Measurements from ENCODE around the gene SLAMF8.

The SLAMF8 gene

GRCh38 chr1:159821171-159821867 lies 5.4 kb upstream of the SLAMF8 start:
- no peak overlapping the region for H3K4me3 ChIP-seq (ENCODE audit: insufficient read length, low read depth)
- H3K27me3 ChIP-seq (ENCODE audit: insufficient read depth, insufficient read length): peaks cover 21% of the 10 kb centered on the region
- H3K9me3 ChIP-seq (ENCODE audit: insufficient read depth, low read length): no peaks in the 10 kb centered on the region
- no peak overlapping the region for H3K9ac ChIP-seq (ENCODE audit: insufficient read length, low read depth)
- peaks cover 4% of the 10 kb centered on the region for H3K4me1 ChIP-seq (ENCODE audit: insufficient read depth, insufficient read length)
- TF ChIP-seq YY1 (IDR thresholded peaks at IDR 0.05; ENCODE audit: insufficient read depth, insufficient read length) (no peak), SUZ12 (IDR thresholded peaks at IDR 0.05; ENCODE audit: extremely low read depth, insufficient read depth, insufficient read length) (no peak), ZNF274 (IDR thresholded peaks at IDR 0.05; ENCODE audit: low read depth, low read length) (no peak)
- no peaks in the 10 kb centered on the region for H3K36me3 ChIP-seq (ENCODE audit: insufficient read depth, insufficient read length, low read length)
- no peak for DNase-seq (ENCODE audit: low read depth, low spot score)

GRCh38 chr1:159823406-159823805 lies 3.3 kb upstream of the SLAMF8 start:
- Histone ChIP-seq H3K27me3 (ENCODE audit: insufficient read depth, insufficient read length) (peaks cover 21% of the 10 kb centered on the region), H3K36me3 (ENCODE audit: insufficient read depth, insufficient read length, low read length) (no peaks in the 10 kb centered on the region), H3K9me3 (ENCODE audit: insufficient read depth, low read length) (no peaks in the 10 kb centered on the region), H3K9ac (ENCODE audit: insufficient read length, low read depth) (no peak overlapping the region), H3K4me1 (ENCODE audit: insufficient read depth, insufficient read length) (peaks cover 4% of the 10 kb centered on the region), H3K4me3 (ENCODE audit: insufficient read length, low read depth) (no peak overlapping the region)
- DNase-seq (ENCODE audit: low read depth, low spot score): no peak
- TF ChIP-seq ZNF274 (IDR thresholded peaks at IDR 0.05; ENCODE audit: low read depth, low read length) (no peak), SUZ12 (IDR thresholded peaks at IDR 0.05; ENCODE audit: extremely low read depth, insufficient read depth, insufficient read length) (no peak), YY1 (IDR thresholded peaks at IDR 0.05; ENCODE audit: insufficient read depth, insufficient read length) (no peak)

- Histone ChIP-seq H3K27me3 (ENCODE audit: insufficient read depth, insufficient read length) (peaks cover 21% of the 10 kb centered on the region), H3K4me1 (ENCODE audit: insufficient read depth, insufficient read length) (peaks cover 6% of the 10 kb centered on the region), H3K9me3 (ENCODE audit: insufficient read depth, low read length) (no peaks in the 10 kb centered on the region), H3K4me3 (ENCODE audit: insufficient read length, low read depth) (no peak overlapping the region), H3K9ac (ENCODE audit: insufficient read length, low read depth) (no peak overlapping the region), H3K36me3 (ENCODE audit: insufficient read depth, insufficient read length, low read length) (no peaks in the 10 kb centered on the region)
- DNase-seq (ENCODE audit: low read depth, low spot score): no peak
- no peak for TF ChIP-seq SUZ12 (IDR thresholded peaks at IDR 0.05; ENCODE audit: extremely low read depth, insufficient read depth, insufficient read length)
- no peak for TF ChIP-seq ZNF274 (IDR thresholded peaks at IDR 0.05; ENCODE audit: low read depth, low read length)
- no peak for TF ChIP-seq YY1 (IDR thresholded peaks at IDR 0.05; ENCODE audit: insufficient read depth, insufficient read length)
These were observed 1.1 kb upstream of the SLAMF8 start for GRCh38 chr1:159825564-159825963.

- Histone ChIP-seq H3K4me1 (ENCODE audit: insufficient read depth, insufficient read length) (peaks cover 6% of the 10 kb centered on the region), H3K4me3 (ENCODE audit: insufficient read length, low read depth) (no peak overlapping the region), H3K36me3 (ENCODE audit: insufficient read depth, insufficient read length, low read length) (no peaks in the 10 kb centered on the region), H3K9me3 (ENCODE audit: insufficient read depth, low read length) (no peaks in the 10 kb centered on the region), H3K9ac (ENCODE audit: insufficient read length, low read depth) (no peak overlapping the region), H3K27me3 (ENCODE audit: insufficient read depth, insufficient read length) (peaks cover 16% of the 10 kb centered on the region)
- DNase-seq (ENCODE audit: low read depth, low spot score): no peak
- no peak for TF ChIP-seq YY1 (IDR thresholded peaks at IDR 0.05; ENCODE audit: insufficient read depth, insufficient read length)
- TF ChIP-seq SUZ12 (IDR thresholded peaks at IDR 0.05; ENCODE audit: extremely low read depth, insufficient read depth, insufficient read length): no peak
- no peak for TF ChIP-seq ZNF274 (IDR thresholded peaks at IDR 0.05; ENCODE audit: low read depth, low read length)
These were observed 423 bp downstream of the SLAMF8 start for GRCh38 chr1:159827102-159827490.

GRCh38 chr1:159827549-159827948 lies 876 bp downstream of the SLAMF8 start:
- Histone ChIP-seq H3K4me1 (ENCODE audit: insufficient read depth, insufficient read length) (peaks cover 6% of the 10 kb centered on the region), H3K9me3 (ENCODE audit: insufficient read depth, low read length) (no peaks in the 10 kb centered on the region), H3K4me3 (ENCODE audit: insufficient read length, low read depth) (no peak overlapping the region), H3K36me3 (ENCODE audit: insufficient read depth, insufficient read length, low read length) (no peaks in the 10 kb centered on the region), H3K9ac (ENCODE audit: insufficient read length, low read depth) (no peak overlapping the region), H3K27me3 (ENCODE audit: insufficient read depth, insufficient read length) (peaks cover 11% of the 10 kb centered on the region)
- DNase-seq (ENCODE audit: low read depth, low spot score): no peak
- no peak for TF ChIP-seq SUZ12 (IDR thresholded peaks at IDR 0.05; ENCODE audit: extremely low read depth, insufficient read depth, insufficient read length)
- no peak for TF ChIP-seq ZNF274 (IDR thresholded peaks at IDR 0.05; ENCODE audit: low read depth, low read length)
- no peak for TF ChIP-seq YY1 (IDR thresholded peaks at IDR 0.05; ENCODE audit: insufficient read depth, insufficient read length)

GRCh38 chr1:159828176-159828575 lies 1.5 kb downstream of the SLAMF8 start:
- Histone ChIP-seq H3K27me3 (ENCODE audit: insufficient read depth, insufficient read length) (peaks cover 9% of the 10 kb centered on the region), H3K36me3 (ENCODE audit: insufficient read depth, insufficient read length, low read length) (no peaks in the 10 kb centered on the region), H3K4me3 (ENCODE audit: insufficient read length, low read depth) (no peak overlapping the region), H3K9me3 (ENCODE audit: insufficient read depth, low read length) (no peaks in the 10 kb centered on the region), H3K9ac (ENCODE audit: insufficient read length, low read depth) (no peak overlapping the region), H3K4me1 (ENCODE audit: insufficient read depth, insufficient read length) (peaks cover 2% of the 10 kb centered on the region)
- no peak for DNase-seq (ENCODE audit: low read depth, low spot score)
- no peak for TF ChIP-seq ZNF274 (IDR thresholded peaks at IDR 0.05; ENCODE audit: low read depth, low read length)
- no peak for TF ChIP-seq SUZ12 (IDR thresholded peaks at IDR 0.05; ENCODE audit: extremely low read depth, insufficient read depth, insufficient read length)
- no peak for TF ChIP-seq YY1 (IDR thresholded peaks at IDR 0.05; ENCODE audit: insufficient read depth, insufficient read length)

- Histone ChIP-seq H3K4me1 (ENCODE audit: insufficient read depth, insufficient read length) (peaks cover 2% of the 10 kb centered on the region), H3K36me3 (ENCODE audit: insufficient read depth, insufficient read length, low read length) (no peaks in the 10 kb centered on the region), H3K9ac (ENCODE audit: insufficient read length, low read depth) (no peak overlapping the region), H3K27me3 (ENCODE audit: insufficient read depth, insufficient read length) (peaks cover 8% of the 10 kb centered on the region), H3K4me3 (ENCODE audit: insufficient read length, low read depth) (no peak overlapping the region), H3K9me3 (ENCODE audit: insufficient read depth, low read length) (no peaks in the 10 kb centered on the region)
- no peak for DNase-seq (ENCODE audit: low read depth, low spot score)
- TF ChIP-seq YY1 (IDR thresholded peaks at IDR 0.05; ENCODE audit: insufficient read depth, insufficient read length) (no peak), SUZ12 (IDR thresholded peaks at IDR 0.05; ENCODE audit: extremely low read depth, insufficient read depth, insufficient read length) (no peak), ZNF274 (IDR thresholded peaks at IDR 0.05; ENCODE audit: low read depth, low read length) (no peak)
These were observed 2.1 kb downstream of the SLAMF8 start for GRCh38 chr1:159828581-159829272.

Data from NT2/D1 (cell line).